A673 (cell line): Measurements from ENCODE around the gene SLC25A6. TPM values are rescaled to one million over a fixed set of nuclear protein-coding genes. Genes with fewer than 3 reads are reported as not detected.

Experiments
- BruUV-seq: library from RNA; stranded (reverse); fragments of 400-500 nt; replicated peaks from 2 replicates; lab custom pipeline; 2021; lab: Mats Ljungman, UMichigan
- CTCF ChIA-PET: fragments of 300-600 bp; sonication (Branson Sonifier 250); formaldehyde crosslinking; loops from one replicate; lab custom pipeline; 2022; ENCODE audit warnings: antibody characterized with exemption; lab: Charles Lee
- POLR2A ChIA-PET: fragments of 300-600 bp; sonication (Branson Sonifier 250); formaldehyde crosslinking; loops from one replicate; lab custom pipeline; 2022; ENCODE audit warnings: antibody characterized with exemption; ENCODE audit not compliant: low non-redundant PET; lab: Charles Lee
- DNase-seq: peaks from one replicate; pipeline ENCODE4 v3.0.0-alpha.2; 2015; ENCODE audit warnings: low spot score
- H3K27ac ChIP-seq: fragments of 200-600 bp; sonication (generic); 2 replicates; pipeline ENCODE4 v1.5.1; 2016; ENCODE audit warnings: mixed run types, low read depth, mild to moderate bottlenecking, mixed read lengths, antibody characterized with exemption, low read length; ENCODE audit not compliant: poor library complexity, severe bottlenecking
- H3K27me3 ChIP-seq: fragments of 200-600 bp; sonication (generic); replicated peaks from 2 replicates; pipeline ENCODE4 v1.6.1; 2017; ENCODE audit warnings: mixed run types, low read depth, mild to moderate bottlenecking, mixed read lengths, antibody characterized with exemption, low read length; ENCODE audit not compliant: insufficient read depth, poor library complexity
- H3K36me3 ChIP-seq: fragments of 200-600 bp; sonication (generic); 2 replicates; pipeline ENCODE4 v1.6.1; 2016; ENCODE audit warnings: mixed run types, mild to moderate bottlenecking, mixed read lengths, antibody characterized with exemption, low read length; ENCODE audit not compliant: insufficient read depth, poor library complexity, severe bottlenecking
- H3K4me1 ChIP-seq: fragments of 200-600 bp; sonication (generic); 2 replicates; pipeline ENCODE4 v1.6.1; 2017; ENCODE audit warnings: mixed run types, mild to moderate bottlenecking, mixed read lengths, antibody characterized with exemption, low read length; ENCODE audit not compliant: insufficient read depth, poor library complexity, severe bottlenecking
- H3K4me3 ChIP-seq: fragments of 200-600 bp; sonication (generic); 2 replicates; pipeline ENCODE4 v1.5.1; 2016; ENCODE audit warnings: low read depth, mixed run types, mild to moderate bottlenecking, mixed read lengths, low read length; ENCODE audit not compliant: poor library complexity, severe bottlenecking
- H3K9me3 ChIP-seq: fragments of 200-600 bp; sonication (generic); 2 replicates; pipeline ENCODE4 v1.6.1; 2016; ENCODE audit warnings: mixed run types, low read depth, mild to moderate bottlenecking, mixed read lengths, antibody characterized with exemption, low read length; ENCODE audit not compliant: poor library complexity, severe bottlenecking
- EZH2 ChIP-seq: fragments of 200-600 bp; sonication (generic); IDR thresholded peaks from 2 replicates; pipeline ENCODE4 v1.6.1; 2017; ENCODE audit warnings: borderline replicate concordance, low read depth, mild to moderate bottlenecking, mixed read lengths, antibody characterized with exemption, low read length; ENCODE audit not compliant: poor library complexity, severe bottlenecking
- intact Hi-C: fragments of 100-400 bp; cut with micrococcal nuclease; formaldehyde crosslinking; loops from one replicate; pipeline ENCODE4 v1.10.0; 2022; ENCODE audit not compliant: unreplicated experiment
- total RNA-seq: library from RNA; stranded (reverse); gene quantifications from 2 replicates; pipeline ENCODE4 v1.2.3, GENCODE V29; 2021
- TF ChIP-seq, protein P1 (sequence below): fragments of 300-800, 200-600 bp; sonication (generic); conservative IDR thresholded peaks from 2 replicates; pipeline ENCODE4 v1.5.1; 2017; ENCODE audit warnings: low read depth, mild to moderate bottlenecking, antibody characterized with exemption, low read length, moderate library complexity, mixed read lengths

Gene SLC25A6
- total RNA-seq, 1 experiment from 2014 or later, result 423 TPM

DNA sequence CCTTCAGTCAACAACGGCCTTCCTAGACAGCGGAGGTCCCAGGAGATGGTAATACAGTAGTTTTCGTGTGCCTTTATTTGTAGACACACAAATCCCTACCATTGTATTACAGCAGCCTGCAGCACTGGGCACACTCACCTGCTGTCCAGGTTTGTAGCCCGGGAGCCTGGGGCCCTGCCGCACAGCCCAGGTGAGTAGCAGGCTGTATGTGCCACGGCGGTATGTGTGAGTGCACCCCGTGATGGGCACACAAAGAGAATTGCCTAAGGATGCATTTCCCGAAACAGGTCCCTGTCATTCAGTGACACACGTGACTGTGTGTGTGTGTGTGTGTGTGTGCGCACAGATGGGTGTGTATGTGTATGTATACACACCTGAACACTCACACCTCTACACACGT lies 8.1 kb upstream of the SLC25A6 start:
- BruUV-seq, result no TSS peak
- Histone ChIP-seq H3K9me3 (no peaks in the 10 kb centered on the region), H3K4me3 (no peak overlapping the region), H3K27ac (no peak overlapping the region), H3K27me3 (no peaks in the 10 kb centered on the region), H3K4me1 (no peaks in the 10 kb centered on the region), H3K36me3 (peaks cover 41% of the 10 kb centered on the region)
- DNase-seq, result no peak
- ChIA-PET CTCF (no interaction called here), POLR2A (no interaction called here)
- intact Hi-C loops, result no loop called here
- TF ChIP-seq, protein P1, sequence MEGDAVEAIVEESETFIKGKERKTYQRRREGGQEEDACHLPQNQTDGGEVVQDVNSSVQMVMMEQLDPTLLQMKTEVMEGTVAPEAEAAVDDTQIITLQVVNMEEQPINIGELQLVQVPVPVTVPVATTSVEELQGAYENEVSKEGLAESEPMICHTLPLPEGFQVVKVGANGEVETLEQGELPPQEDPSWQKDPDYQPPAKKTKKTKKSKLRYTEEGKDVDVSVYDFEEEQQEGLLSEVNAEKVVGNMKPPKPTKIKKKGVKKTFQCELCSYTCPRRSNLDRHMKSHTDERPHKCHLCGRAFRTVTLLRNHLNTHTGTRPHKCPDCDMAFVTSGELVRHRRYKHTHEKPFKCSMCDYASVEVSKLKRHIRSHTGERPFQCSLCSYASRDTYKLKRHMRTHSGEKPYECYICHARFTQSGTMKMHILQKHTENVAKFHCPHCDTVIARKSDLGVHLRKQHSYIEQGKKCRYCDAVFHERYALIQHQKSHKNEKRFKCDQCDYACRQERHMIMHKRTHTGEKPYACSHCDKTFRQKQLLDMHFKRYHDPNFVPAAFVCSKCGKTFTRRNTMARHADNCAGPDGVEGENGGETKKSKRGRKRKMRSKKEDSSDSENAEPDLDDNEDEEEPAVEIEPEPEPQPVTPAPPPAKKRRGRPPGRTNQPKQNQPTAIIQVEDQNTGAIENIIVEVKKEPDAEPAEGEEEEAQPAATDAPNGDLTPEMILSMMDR, result no peak
- no peak for TF ChIP-seq EZH2

DNA sequence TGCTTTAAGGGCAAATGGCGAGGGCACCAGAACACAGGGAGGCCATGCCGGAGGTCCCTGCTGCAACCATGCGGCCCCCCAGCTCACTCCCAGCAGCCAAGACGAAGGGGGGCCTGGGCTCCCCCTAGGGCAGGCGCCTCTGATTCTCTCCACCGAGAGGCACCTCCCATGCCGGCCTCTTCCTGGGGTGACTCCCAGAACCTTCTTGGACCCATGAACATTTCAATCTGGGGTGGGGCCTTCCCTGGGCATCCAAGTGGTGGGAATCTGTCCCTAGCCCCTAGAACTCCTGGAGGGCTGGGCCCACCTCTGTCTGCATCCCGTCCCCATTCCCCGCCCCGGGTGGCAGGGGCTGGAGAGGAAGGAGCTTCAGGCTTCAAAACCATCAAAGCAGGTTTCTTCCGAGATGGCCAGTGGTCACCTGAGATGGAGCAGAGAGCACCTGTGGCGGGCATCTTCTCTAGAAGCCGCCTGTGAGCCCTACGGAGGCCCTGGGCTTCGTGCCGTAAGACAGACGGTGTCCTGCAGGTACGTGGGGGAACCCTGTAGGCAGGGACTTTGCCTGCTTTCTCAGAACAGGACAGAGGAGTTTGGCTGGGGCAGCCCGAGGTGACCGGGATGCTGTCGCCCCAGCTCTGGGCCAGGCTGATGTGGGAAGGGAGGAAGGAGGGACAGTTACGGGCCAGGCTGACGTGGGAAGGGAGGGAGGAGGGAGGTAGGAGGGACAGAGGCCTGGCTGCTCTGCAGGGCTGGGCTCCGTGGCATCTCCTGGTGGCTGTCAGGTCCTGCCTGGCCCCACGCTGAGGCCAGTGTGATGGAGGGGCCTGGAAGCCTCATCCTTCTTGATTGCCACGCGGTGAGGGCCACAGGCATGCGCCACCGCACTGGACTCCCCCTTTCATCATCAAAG lies 6.8 kb upstream of the SLC25A6 start:
- TF ChIP-seq EZH2, result no peak
- TF ChIP-seq, protein P1, result no peak
- no peaks in the 10 kb centered on the region for H3K9me3 ChIP-seq
- peaks cover 29% of the 10 kb centered on the region for H3K36me3 ChIP-seq
- H3K4me3 ChIP-seq, result no peak overlapping the region
- CTCF ChIA-PET, result no interaction called here
- intact Hi-C loops, result no loop called here
- BruUV-seq, result no TSS peak
- peaks cover 5% of the 10 kb centered on the region for H3K4me1 ChIP-seq
- POLR2A ChIA-PET, result no interaction called here
- no peak for DNase-seq
- no peaks in the 10 kb centered on the region for H3K27me3 ChIP-seq
- H3K27ac ChIP-seq, result no peak overlapping the region

DNA sequence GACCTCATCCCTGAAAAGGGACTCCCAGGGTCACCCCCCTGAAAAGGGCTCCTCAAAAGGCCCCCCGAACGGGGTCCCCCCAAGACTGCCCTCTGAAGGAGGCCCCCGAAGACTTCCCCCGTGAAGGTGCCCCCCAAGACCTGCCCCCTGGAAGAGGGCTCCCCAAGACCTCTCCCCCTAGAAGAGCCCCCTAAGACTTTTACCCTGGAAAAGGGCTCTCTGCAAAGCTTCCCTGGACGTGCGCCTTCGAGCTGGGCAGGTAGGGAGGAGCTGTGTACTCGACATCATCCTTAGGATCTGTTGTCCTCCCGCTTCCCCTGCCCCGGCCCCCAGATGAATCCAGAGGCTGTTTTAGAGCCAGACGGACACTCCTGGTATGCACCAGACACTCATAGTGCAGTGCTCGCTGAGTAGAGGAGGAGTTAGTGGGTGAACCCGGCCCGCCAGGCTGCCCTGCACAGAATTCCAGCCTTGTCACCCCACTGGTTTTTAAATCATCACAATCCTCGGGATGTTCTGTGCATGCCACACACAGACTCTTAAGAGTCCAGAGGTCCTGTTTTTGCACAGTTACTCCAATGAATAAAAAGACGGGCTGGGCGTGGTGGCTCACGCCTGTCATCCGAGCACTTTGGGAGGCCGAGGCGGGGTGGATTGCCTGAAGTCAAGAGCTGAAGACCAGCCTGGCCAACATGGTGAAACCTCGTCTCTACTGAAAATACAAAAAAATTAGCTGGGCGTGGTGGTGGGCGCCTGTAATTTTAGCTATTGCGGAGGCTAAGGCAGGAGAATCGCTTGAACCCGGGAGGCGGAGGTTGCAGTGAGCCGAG lies 5.7 kb upstream of the SLC25A6 start:
- CTCF ChIA-PET, result no interaction called here
- POLR2A ChIA-PET, result no interaction called here

More for the DNA sequence above, 5.7 kb upstream of the SLC25A6 start:
- Histone ChIP-seq H3K4me3 (no peak overlapping the region), H3K9me3 (no peaks in the 10 kb centered on the region), H3K27ac (no peak overlapping the region), H3K27me3 (no peaks in the 10 kb centered on the region), H3K4me1 (peaks cover 10% of the 10 kb centered on the region), H3K36me3 (peaks cover 20% of the 10 kb centered on the region)
- TF ChIP-seq, protein P1, result no peak
- no peak for TF ChIP-seq EZH2
- DNase-seq, result no peak
- intact Hi-C loops, result no loop called here
- BruUV-seq, result no TSS peak
